HG02642 (cell line): ENCODE data around the gene CYP21A2.

Experiments used
- ATAC-seq: cut with Tn5 transposase; IDR thresholded peaks from one replicate; pipeline ENCODE4 v1.9.1; 2021; ENCODE audit warnings: mild to moderate bottlenecking; ENCODE audit not compliant: unreplicated experiment, poor library complexity

Gene CYP21A2

GRCh38 chr6:32079566-32080290 lies 41.5 kb downstream of the CYP21A2 start:
- no peak for ATAC-seq

- no peak for ATAC-seq
Measured at GRCh38 chr6:32081168-32081990, 43.2 kb downstream of the CYP21A2 start.

GRCh38 chr6:32082478-32082877 lies 44.3 kb downstream of the CYP21A2 start:
- ATAC-seq = no peak

GRCh38 chr6:32082935-32083334 lies 44.7 kb downstream of the CYP21A2 start:
- no peak for ATAC-seq

GRCh38 chr6:32083812-32084768 lies 45.9 kb downstream of the CYP21A2 start:
- no peak for ATAC-seq

- ATAC-seq = no peak
Measured at GRCh38 chr6:32084780-32085179, 46.6 kb downstream of the CYP21A2 start.

GRCh38 chr6:32085759-32086459 lies 47.7 kb downstream of the CYP21A2 start:
- ATAC-seq = no peak

GRCh38 chr6:32086661-32087573 lies 48.7 kb downstream of the CYP21A2 start:
- ATAC-seq = peak; percentile 59

GRCh38 chr6:32087574-32088486 lies 49.6 kb downstream of the CYP21A2 start:
- ATAC-seq = no peak

GRCh38 chr6:32088487-32089049 lies 50.4 kb downstream of the CYP21A2 start:
- ATAC-seq = no peak

- ATAC-seq = no peak
Measured at GRCh38 chr6:32089082-32089828, 51.0 kb downstream of the CYP21A2 start.
